Osteocyte (in vitro differentiated cells): ENCODE results near the gene EVA1C. TPM values are rescaled to one million over a fixed set of nuclear protein-coding genes. Genes with fewer than 3 reads are reported as not detected.

Source experiments
- DNase-seq: peaks from one replicate; pipeline ENCODE4 v3.0.0; 2021; ENCODE audit warnings: mixed read lengths; ENCODE audit not compliant: unreplicated experiment; ENCODE audit errors: extremely low spot score
- H3K27ac Mint-ChIP-seq: one replicate; pipeline ENCODE4 v1.8.0; 2021; ENCODE audit warnings: mild to moderate bottlenecking, mixed read lengths; ENCODE audit not compliant: unreplicated experiment
- H3K27me3 Mint-ChIP-seq: one replicate; pipeline ENCODE4 v1.8.0; 2021; ENCODE audit warnings: mixed read lengths; ENCODE audit not compliant: unreplicated experiment
- H3K36me3 Mint-ChIP-seq: one replicate; pipeline ENCODE4 v1.8.0; 2021; ENCODE audit warnings: mixed read lengths; ENCODE audit not compliant: unreplicated experiment
- H3K4me1 Mint-ChIP-seq: one replicate; pipeline ENCODE4 v1.8.0; 2021; ENCODE audit warnings: mixed read lengths; ENCODE audit not compliant: unreplicated experiment
- H3K4me3 Mint-ChIP-seq: one replicate; pipeline ENCODE4 v1.8.0; 2021; ENCODE audit warnings: mild to moderate bottlenecking, moderate library complexity, mixed read lengths; ENCODE audit not compliant: unreplicated experiment
- H3K9me3 Mint-ChIP-seq: one replicate; pipeline ENCODE4 v1.8.0; 2021; ENCODE audit warnings: mixed read lengths; ENCODE audit not compliant: unreplicated experiment
- total RNA-seq: library from RNA; stranded (reverse); gene quantifications from 2 replicates; pipeline ENCODE4 v1.2.1, GENCODE V29; 2021
- TF ChIP-seq, protein P1 (sequence below): fragments of 200-600 bp; sonication (generic); IDR thresholded peaks from 2 replicates; pipeline ENCODE4 v1.5.0; 2021; ENCODE audit warnings: antibody characterized with exemption, mild to moderate bottlenecking, moderate library complexity

The EVA1C gene
- total RNA-seq, 1 donor from 2014 or later: 3.0 TPM

DNA sequence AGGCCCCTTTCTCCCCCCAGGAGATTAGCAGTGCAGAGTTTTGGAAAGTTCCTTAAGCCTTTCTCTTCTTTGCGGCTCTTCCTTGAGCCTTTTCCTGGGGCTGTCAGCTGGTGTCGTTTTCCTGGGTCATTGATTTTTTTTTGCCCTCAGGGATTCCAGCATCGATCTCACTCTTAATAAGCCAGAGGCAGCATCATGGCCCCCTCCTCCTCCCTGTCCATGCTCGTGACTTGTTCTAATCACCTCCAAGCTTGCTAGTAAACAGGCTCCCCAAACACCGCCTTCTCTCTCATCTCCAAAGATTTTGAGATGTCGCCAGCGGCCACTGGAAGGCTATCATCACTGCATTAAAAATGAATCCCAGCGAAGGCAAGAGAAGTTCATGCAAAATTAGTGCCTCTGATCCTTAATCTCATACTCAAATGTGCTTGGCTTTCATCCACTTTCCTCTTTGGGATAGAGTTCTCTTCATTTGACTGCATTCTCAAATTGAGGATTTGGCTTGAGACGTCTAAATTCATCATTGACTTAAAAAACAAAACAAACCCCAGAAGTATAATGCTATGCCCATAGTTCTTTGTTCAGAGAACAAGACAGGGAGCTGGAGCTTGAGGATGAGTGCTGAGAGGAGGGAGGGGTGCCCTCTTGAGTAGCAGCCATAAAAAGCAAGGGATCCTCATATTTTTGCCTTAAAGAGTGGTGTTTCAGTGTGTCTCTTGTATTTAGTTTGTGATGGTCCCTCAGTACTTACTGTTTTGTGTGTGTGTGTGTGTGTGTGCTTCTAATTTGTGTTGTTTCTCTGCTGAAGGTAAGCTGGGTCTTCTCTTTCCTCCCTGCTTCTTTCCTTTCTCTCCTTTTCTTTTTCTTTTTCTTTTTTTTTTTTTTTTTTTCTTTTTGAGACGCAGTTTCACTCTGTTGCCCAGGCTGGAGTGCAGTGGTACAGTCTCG lies 3.2 kb downstream of the EVA1C start:
- peaks cover 21% of the 10 kb centered on the region for H3K27me3 Mint-ChIP-seq
- DNase-seq: no peak

DNA sequence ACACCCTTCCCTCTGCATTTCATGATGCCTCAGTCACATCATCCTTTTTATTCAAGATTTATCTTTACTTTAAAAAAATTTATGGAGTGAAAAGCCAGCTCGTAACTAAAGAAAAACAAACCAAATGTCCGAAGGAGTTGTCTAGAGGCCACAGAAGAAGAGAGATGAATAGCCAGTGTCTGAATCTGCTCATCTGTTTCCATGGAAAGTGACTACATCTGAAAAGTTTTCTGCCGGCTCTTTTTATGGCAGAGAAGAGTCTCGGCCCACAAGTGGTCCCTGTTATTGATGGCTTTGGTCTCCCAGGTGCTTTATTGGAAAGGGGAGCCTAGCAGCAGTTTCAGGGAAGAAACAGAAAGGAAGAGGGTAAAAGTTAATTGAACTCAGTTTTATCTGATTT lies 5.6 kb downstream of the EVA1C start:
- TF ChIP-seq, protein P1, sequence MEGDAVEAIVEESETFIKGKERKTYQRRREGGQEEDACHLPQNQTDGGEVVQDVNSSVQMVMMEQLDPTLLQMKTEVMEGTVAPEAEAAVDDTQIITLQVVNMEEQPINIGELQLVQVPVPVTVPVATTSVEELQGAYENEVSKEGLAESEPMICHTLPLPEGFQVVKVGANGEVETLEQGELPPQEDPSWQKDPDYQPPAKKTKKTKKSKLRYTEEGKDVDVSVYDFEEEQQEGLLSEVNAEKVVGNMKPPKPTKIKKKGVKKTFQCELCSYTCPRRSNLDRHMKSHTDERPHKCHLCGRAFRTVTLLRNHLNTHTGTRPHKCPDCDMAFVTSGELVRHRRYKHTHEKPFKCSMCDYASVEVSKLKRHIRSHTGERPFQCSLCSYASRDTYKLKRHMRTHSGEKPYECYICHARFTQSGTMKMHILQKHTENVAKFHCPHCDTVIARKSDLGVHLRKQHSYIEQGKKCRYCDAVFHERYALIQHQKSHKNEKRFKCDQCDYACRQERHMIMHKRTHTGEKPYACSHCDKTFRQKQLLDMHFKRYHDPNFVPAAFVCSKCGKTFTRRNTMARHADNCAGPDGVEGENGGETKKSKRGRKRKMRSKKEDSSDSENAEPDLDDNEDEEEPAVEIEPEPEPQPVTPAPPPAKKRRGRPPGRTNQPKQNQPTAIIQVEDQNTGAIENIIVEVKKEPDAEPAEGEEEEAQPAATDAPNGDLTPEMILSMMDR: no peak
- peaks cover 2% of the 10 kb centered on the region for H3K36me3 Mint-ChIP-seq
- no peak overlapping the region for H3K27ac Mint-ChIP-seq
- peaks cover 9% of the 10 kb centered on the region for H3K4me1 Mint-ChIP-seq
- peaks cover 19% of the 10 kb centered on the region for H3K27me3 Mint-ChIP-seq
- peaks cover 6% of the 10 kb centered on the region for H3K9me3 Mint-ChIP-seq
- no peak overlapping the region for H3K4me3 Mint-ChIP-seq
- no peak for DNase-seq

More for the DNA sequence above, 3.2 kb downstream of the EVA1C start:
- TF ChIP-seq, protein P1: no peak
- no peak overlapping the region for H3K27ac Mint-ChIP-seq
- no peak overlapping the region for H3K4me3 Mint-ChIP-seq
- H3K4me1 Mint-ChIP-seq: peaks cover 22% of the 10 kb centered on the region
- no peaks in the 10 kb centered on the region for H3K36me3 Mint-ChIP-seq
- H3K9me3 Mint-ChIP-seq: no peaks in the 10 kb centered on the region

DNA sequence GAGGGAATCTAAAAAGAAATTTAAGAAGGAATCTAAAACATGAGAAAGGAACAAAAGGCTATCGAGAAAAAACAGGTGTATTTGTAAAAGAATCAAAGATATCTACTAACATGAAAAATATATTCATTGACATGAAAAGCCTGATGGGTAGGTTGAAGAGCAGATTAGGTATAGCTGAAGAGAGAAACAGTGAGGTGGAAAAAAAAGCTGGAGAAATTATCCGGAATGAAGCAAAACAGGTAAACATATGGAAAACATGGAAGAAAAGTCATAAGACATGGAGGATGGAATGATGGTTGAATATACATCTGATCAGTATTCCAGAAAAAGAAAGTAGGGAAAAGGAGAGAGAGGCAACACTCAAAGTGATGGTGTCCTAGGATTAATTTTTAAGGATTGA lies 9.6 kb downstream of the EVA1C start:
- Mint-ChIP-seq H3K27me3 (peaks cover 32% of the 10 kb centered on the region), H3K4me3 (no peak overlapping the region), H3K27ac (no peak overlapping the region), H3K9me3 (peaks cover 6% of the 10 kb centered on the region), H3K4me1 (peaks cover 3% of the 10 kb centered on the region), H3K36me3 (peaks cover 2% of the 10 kb centered on the region)
- DNase-seq: no peak
- TF ChIP-seq, protein P1: no peak

DNA sequence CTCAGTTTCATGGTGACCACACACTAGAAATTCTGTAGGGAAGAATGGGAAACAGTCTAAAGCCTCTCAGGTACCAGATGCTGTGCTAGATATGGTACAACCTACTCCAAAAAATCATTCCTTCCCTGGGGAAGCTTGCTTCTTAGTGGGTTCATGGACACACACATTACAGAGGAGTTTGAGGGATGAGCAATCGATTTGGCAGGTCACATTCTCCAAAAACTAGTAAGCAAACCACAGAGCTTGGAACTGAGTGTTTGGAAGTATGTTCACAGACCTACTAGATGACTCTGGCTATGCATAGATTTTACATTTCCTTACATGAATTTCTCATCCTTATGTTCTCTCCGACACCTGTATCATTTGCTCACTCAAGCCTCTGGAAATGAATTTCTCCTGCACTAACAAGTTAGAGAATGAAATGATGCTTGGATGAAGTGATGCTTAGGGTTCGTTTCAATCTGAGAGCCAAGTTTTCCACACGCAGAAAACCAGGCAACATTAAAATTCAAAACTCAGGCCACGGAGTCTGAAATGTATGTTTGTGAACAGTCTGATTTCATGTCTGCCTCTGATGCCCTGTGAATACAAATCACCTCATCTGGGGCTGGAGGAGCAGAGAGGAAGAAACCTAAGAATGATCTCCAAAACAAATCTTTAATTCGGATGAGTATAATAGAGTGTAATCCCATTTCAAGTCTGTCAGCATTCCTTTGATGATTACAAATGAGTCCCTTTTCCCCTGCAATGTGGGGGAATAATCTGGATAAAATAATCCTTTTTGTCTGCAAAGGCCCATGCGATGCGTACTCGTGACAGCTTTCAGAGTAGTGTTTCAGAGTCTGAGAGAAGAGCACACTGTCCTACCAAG lies 11.0 kb downstream of the EVA1C start:
- peaks cover 29% of the 10 kb centered on the region for H3K27me3 Mint-ChIP-seq
- H3K4me1 Mint-ChIP-seq: peaks cover 3% of the 10 kb centered on the region
- no peak overlapping the region for H3K27ac Mint-ChIP-seq
- no peak for DNase-seq
- H3K9me3 Mint-ChIP-seq: peaks cover 6% of the 10 kb centered on the region
- H3K36me3 Mint-ChIP-seq: peaks cover 2% of the 10 kb centered on the region
- TF ChIP-seq, protein P1: no peak
- H3K4me3 Mint-ChIP-seq: no peak overlapping the region

DNA sequence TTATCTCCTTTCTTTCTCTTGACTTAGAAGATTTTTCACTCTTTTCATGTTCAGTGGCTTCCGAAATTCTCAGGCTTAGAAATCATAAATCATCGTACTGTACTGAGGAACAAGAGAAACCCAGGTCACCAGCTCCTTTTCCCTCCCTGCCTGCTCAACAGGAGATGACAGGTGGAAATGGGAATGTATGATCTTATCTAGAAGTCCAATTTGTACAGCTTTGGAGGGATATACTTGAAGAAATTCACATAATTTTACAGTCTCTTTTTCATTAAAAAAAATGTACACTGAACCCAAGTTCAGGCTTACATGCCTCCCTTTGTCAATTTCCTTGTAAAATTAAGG lies 11.7 kb downstream of the EVA1C start:
- peaks cover 3% of the 10 kb centered on the region for H3K4me1 Mint-ChIP-seq
- H3K4me3 Mint-ChIP-seq: no peak overlapping the region
- peaks cover 6% of the 10 kb centered on the region for H3K9me3 Mint-ChIP-seq
- TF ChIP-seq, protein P1: no peak
- peaks cover 29% of the 10 kb centered on the region for H3K27me3 Mint-ChIP-seq
- H3K36me3 Mint-ChIP-seq: peaks cover 2% of the 10 kb centered on the region
- no peak for DNase-seq
- no peak overlapping the region for H3K27ac Mint-ChIP-seq
